ENCODE results near the gene CACNA1G.

The CACNA1G gene

GRCh38 chr17:50524838-50525237 lies 35.7 kb upstream of the CACNA1G start:
- no peaks in the 10 kb centered on the region for H3K36me3 Mint-ChIP-seq
- peaks cover 10 to 15% of the 10 kb centered on the region in 2 donors for H3K27me3 Mint-ChIP-seq
- no peak for ATAC-seq (replicated peaks)
- no peaks in the 10 kb centered on the region for H3K9me3 Mint-ChIP-seq
- no peak for DNase-seq
- no peaks in the 10 kb centered on the region for H3K4me1 Mint-ChIP-seq
- H3K27ac Mint-ChIP-seq = no peak overlapping the region
- no peak overlapping the region for H3K4me3 Mint-ChIP-seq

GRCh38 chr17:50527155-50527762 lies 33.3 kb upstream of the CACNA1G start:
- H3K27me3 Mint-ChIP-seq = peaks cover 29 to 40% of the 10 kb centered on the region in 2 donors
- H3K9me3 Mint-ChIP-seq = no peaks in the 10 kb centered on the region
- no peak overlapping the region for H3K4me3 Mint-ChIP-seq
- H3K27ac Mint-ChIP-seq = no peak overlapping the region
- H3K4me1 Mint-ChIP-seq = no peaks in the 10 kb centered on the region
- ATAC-seq (replicated peaks) (no peak), DNase-seq (no peak)
- H3K36me3 Mint-ChIP-seq = no peaks in the 10 kb centered on the region

GRCh38 chr17:50527949-50528474 lies 32.5 kb upstream of the CACNA1G start:
- Mint-ChIP-seq H3K9me3 (no peaks in the 10 kb centered on the region), H3K36me3 (no peaks in the 10 kb centered on the region), H3K27me3 (peaks cover 35 to 47% of the 10 kb centered on the region in 2 donors), H3K4me1 (peaks cover 0 to 6% of the 10 kb centered on the region in 2 donors), H3K4me3 (no peak overlapping the region), H3K27ac (no peak overlapping the region)
- DNase-seq (no peak), ATAC-seq (replicated peaks) (no peak)

- H3K9me3 Mint-ChIP-seq = no peaks in the 10 kb centered on the region
- DNase-seq = no peak
- no peak overlapping the region for H3K4me3 Mint-ChIP-seq
- H3K36me3 Mint-ChIP-seq = no peaks in the 10 kb centered on the region
- no peak overlapping the region for H3K27ac Mint-ChIP-seq
- H3K27me3 Mint-ChIP-seq = peaks cover 54 to 66% of the 10 kb centered on the region in 2 donors
- no peak for ATAC-seq (replicated peaks)
- H3K4me1 Mint-ChIP-seq = peaks cover 10 to 18% of the 10 kb centered on the region in 2 donors
Observed at GRCh38 chr17:50529849-50530248, 30.7 kb upstream of the CACNA1G start.

GRCh38 chr17:50531428-50532025 lies 29.0 kb upstream of the CACNA1G start:
- Mint-ChIP-seq H3K27me3 (peaks cover 66 to 80% of the 10 kb centered on the region in 2 donors), H3K36me3 (no peaks in the 10 kb centered on the region)

GRCh38 chr17:50532452-50533024 lies 28.0 kb upstream of the CACNA1G start, which contains the start of gene EPN3:
Gene EPN3 (plus strand): TSS chr17:50532735. CDS start chr17:50536557, 3,822 bp downstream.
- Mint-ChIP-seq H3K9me3 (no peaks in the 10 kb centered on the region), H3K4me1 (peaks cover 10 to 18% of the 10 kb centered on the region in 2 donors), H3K36me3 (no peaks in the 10 kb centered on the region), H3K4me3 (no peak within 1 kb of the TSS), H3K27ac (no peak within 1 kb of the TSS), H3K27me3 (peaks cover 67 to 82% of the 10 kb centered on the region in 2 donors)
- DNase-seq (no peak), ATAC-seq (replicated peaks) (no peak)

More at GRCh38 chr17:50531428-50532025, 29.0 kb upstream of the CACNA1G start:
- Mint-ChIP-seq H3K9me3 (no peaks in the 10 kb centered on the region), H3K4me1 (peaks cover 10 to 18% of the 10 kb centered on the region in 2 donors), H3K27ac (no peak overlapping the region), H3K4me3 (no peak overlapping the region)
- ATAC-seq (replicated peaks) (no peak), DNase-seq (no peak)

GRCh38 chr17:50533185-50533584 lies 27.3 kb upstream of the CACNA1G start:
- H3K9me3 Mint-ChIP-seq = no peaks in the 10 kb centered on the region
- H3K36me3 Mint-ChIP-seq = no peaks in the 10 kb centered on the region
- no peak for ATAC-seq (replicated peaks)
- H3K4me1 Mint-ChIP-seq = peaks cover 10 to 18% of the 10 kb centered on the region in 2 donors
- H3K4me3 Mint-ChIP-seq = no peak overlapping the region
- H3K27ac Mint-ChIP-seq = no peak overlapping the region
- DNase-seq = no peak
- H3K27me3 Mint-ChIP-seq = peaks cover 67 to 81% of the 10 kb centered on the region in 2 donors

- ATAC-seq (replicated peaks) (peak in 1 of 2 donors; percentile 16), DNase-seq (no peak)
- no peaks in the 10 kb centered on the region for H3K36me3 Mint-ChIP-seq
- H3K27ac Mint-ChIP-seq = no peak overlapping the region
- peaks cover 63 to 76% of the 10 kb centered on the region in 2 donors for H3K27me3 Mint-ChIP-seq
- no peaks in the 10 kb centered on the region for H3K9me3 Mint-ChIP-seq
- H3K4me3 Mint-ChIP-seq = no peak overlapping the region
- H3K4me1 Mint-ChIP-seq = peaks cover 10 to 23% of the 10 kb centered on the region in 2 donors
Observed at GRCh38 chr17:50533720-50534148, 26.8 kb upstream of the CACNA1G start.

GRCh38 chr17:50534222-50534978 lies 26.1 kb upstream of the CACNA1G start:
- Mint-ChIP-seq H3K4me3 (no peak overlapping the region), H3K27ac (no peak overlapping the region), H3K36me3 (no peaks in the 10 kb centered on the region), H3K27me3 (peaks cover 57 to 71% of the 10 kb centered on the region in 2 donors), H3K4me1 (peaks cover 10 to 26% of the 10 kb centered on the region in 2 donors), H3K9me3 (no peaks in the 10 kb centered on the region)
- DNase-seq (no peak), ATAC-seq (replicated peaks) (peak; percentile 34 to 50)

- Mint-ChIP-seq H3K4me1 (peaks cover 10 to 26% of the 10 kb centered on the region in 2 donors), H3K27ac (no peak overlapping the region), H3K36me3 (no peaks in the 10 kb centered on the region), H3K27me3 (peaks cover 57 to 65% of the 10 kb centered on the region in 2 donors), H3K9me3 (no peaks in the 10 kb centered on the region), H3K4me3 (no peak overlapping the region)
- no peak for DNase-seq
- ATAC-seq (replicated peaks) = no peak
Observed at GRCh38 chr17:50534979-50535326, 25.6 kb upstream of the CACNA1G start.

- Mint-ChIP-seq H3K27me3 (peaks cover 57 to 61% of the 10 kb centered on the region in 2 donors), H3K36me3 (no peaks in the 10 kb centered on the region), H3K4me3 (no peak overlapping the region), H3K4me1 (peaks cover 10 to 26% of the 10 kb centered on the region in 2 donors), H3K27ac (no peak overlapping the region), H3K9me3 (no peaks in the 10 kb centered on the region)
- DNase-seq (no peak), ATAC-seq (replicated peaks) (no peak)
Observed at GRCh38 chr17:50535407-50535806, 25.1 kb upstream of the CACNA1G start.

- no peak for DNase-seq
- Mint-ChIP-seq H3K27me3 (peaks cover 41 to 45% of the 10 kb centered on the region in 2 donors), H3K9me3 (no peaks in the 10 kb centered on the region), H3K4me3 (no peak overlapping the region), H3K36me3 (peaks cover 0 to 1% of the 10 kb centered on the region in 2 donors), H3K4me1 (peaks cover 15 to 38% of the 10 kb centered on the region in 2 donors), H3K27ac (no peak overlapping the region)
- ATAC-seq (replicated peaks) = no peak
Observed at GRCh38 chr17:50536683-50537646, 23.6 kb upstream of the CACNA1G start.

Measured in stimulated activated naive B cell treated with anti-CD40 and anti-IgM and Interleukin-4, amounts not matched to agents 10 μg/mL and 1 μg/mL and 100 μg/mL, for 72 hours (primary cell).